ENCODE measurements around the gene CCDC181.

DNA sequence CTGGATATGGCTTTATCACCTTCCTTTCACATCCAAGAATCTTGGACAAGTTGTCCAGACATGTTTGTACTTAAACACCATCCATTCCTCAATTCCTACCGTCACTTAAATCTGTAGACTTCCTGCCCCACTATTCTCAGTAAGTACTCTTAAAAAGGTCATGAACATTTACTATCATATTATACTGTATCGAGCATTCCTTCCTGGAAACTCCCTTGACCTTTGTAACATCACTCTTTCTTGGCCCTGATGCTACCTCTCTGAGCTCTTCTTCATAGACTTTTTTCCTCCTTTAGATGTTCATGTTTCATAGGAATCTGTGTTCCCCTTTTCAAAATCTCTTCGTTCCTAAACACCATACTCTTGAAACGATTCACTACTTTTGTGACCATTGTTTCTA is 43.8 kb downstream of the CCDC181 start:
- TF ChIP-seq TAF1 (IDR thresholded peaks at IDR 0.05; ENCODE audit: low read depth) (no peak), RAD21 (IDR thresholded peaks at IDR 0.05; ENCODE audit: low read depth) (no peak), FOXM1 (IDR thresholded peaks at IDR 0.05; ENCODE audit: borderline replicate concordance, low read depth) (no peak), REST (IDR thresholded peaks at IDR 0.05; ENCODE audit: low read depth) (no peak), EP300 (IDR thresholded peaks at IDR 0.05; ENCODE audit: borderline replicate concordance) (no peak), NFIC (IDR thresholded peaks at IDR 0.05) (no peak), CEBPB (IDR thresholded peaks at IDR 0.05) (no peak), CREB1 (IDR thresholded peaks at IDR 0.05; ENCODE audit: low read depth) (no peak)
- TF ChIP-seq, protein P1, sequence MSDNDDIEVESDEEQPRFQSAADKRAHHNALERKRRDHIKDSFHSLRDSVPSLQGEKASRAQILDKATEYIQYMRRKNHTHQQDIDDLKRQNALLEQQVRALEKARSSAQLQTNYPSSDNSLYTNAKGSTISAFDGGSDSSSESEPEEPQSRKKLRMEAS (IDR thresholded peaks at IDR 0.05): no peak

All from Ishikawa (cell line).